Body of pancreas (tissue), 4 donors: ENCODE measurements around the gene CYP1A1. TPM values are rescaled to one million over a fixed set of nuclear protein-coding genes. Genes with fewer than 3 reads are reported as not detected.
"Not testable (repeated sequence)": the region's sequence is repeated elsewhere in the genome, so short reads cannot be mapped to it uniquely, and the experiment has no call there.

Source experiments
- ATAC-seq: fragments of 150-250 bp; one replicate; pipeline ENCODE4 v1.9.1; 2016
- DNase-seq, 4 donors: peaks; one replicate each; pipeline ENCODE4 v3.0.0-alpha.2; 2019
- H3K27ac ChIP-seq, 4 donors: fragments of 200-600 bp; sonication (generic); 1 replicate in 3 of 4; 2 replicates in 1 of 4; pipeline versions ENCODE4 v1.5.1 to v1.6.1; 2016 to 2019; ENCODE audit warnings: mild to moderate bottlenecking in 1 of 4, mixed read lengths in 1 of 4, moderate library complexity in 1 of 4
- H3K27me3 ChIP-seq, 2 donors: fragments of 200-600 bp; sonication (generic); one replicate each; pipeline ENCODE4 v1.6.0; 2016; ENCODE audit warnings: mild to moderate bottlenecking in 1 of 2
- H3K36me3 ChIP-seq, 2 donors: fragments of 200-600 bp; sonication (generic); replicated peaks in 1 of 2; 2 replicates each; pipeline ENCODE4 v1.5.1; 2016; ENCODE audit warnings: low read depth in 2 of 2; ENCODE audit not compliant: insufficient read depth in 1 of 2
- H3K4me1 ChIP-seq: fragments of 200-600 bp; sonication (generic); one replicate; pipeline ENCODE4 v1.6.0; 2016
- H3K4me3 ChIP-seq, 2 donors: fragments of 200-600 bp; sonication (generic); 1 replicate in 1 of 2; 2 replicates in 1 of 2; pipeline ENCODE4 v1.5.1; 2016 to 2019
- H3K9me3 ChIP-seq, 3 donors: fragments of 200-600 bp; sonication (generic); 1 replicate in 2 of 3; 2 replicates in 1 of 3; pipeline ENCODE4 v1.5.1; 2016
- CTCF ChIP-seq, 7 experiments: fragments of 450-650 bp in 4 of 7; fragments of 200-600 bp in 3 of 7; sonication (generic) in 3 of 7; IDR thresholded peaks; one replicate each; pipeline ENCODE4 v1.5.1; 2016 to 2019; ENCODE audit warnings: antibody characterized with exemption in 7 of 7
- POLR2A ChIP-seq, 3 donors: fragments of 450-650 bp; IDR thresholded peaks; one replicate each; pipeline ENCODE4 v1.6.1; 2016; ENCODE audit warnings: antibody characterized with exemption in 3 of 3, mild to moderate bottlenecking in 2 of 3
- WGBS, 2 donors: methylation state at CpG; one replicate each; pipeline ENCODE4 v1.1.5; 2017; 5-methylcytosine and 5-hydroxymethylcytosine counted together
- intact Hi-C: fragments of 100-400 bp; cut with DNase I; formaldehyde crosslinking; loops from one replicate; pipeline ENCODE4 v1.15.1; 2023
- total RNA-seq, 2 donors: library from RNA; depleted of rRNA; stranded (reverse); fragments of >200 nt; gene quantifications; one replicate each; pipeline ENCODE4 v1.1.0, GENCODE V29; 2016

Gene CYP1A1
- total RNA-seq, 2 donors from 2014 or later: 1.6 TPM; not detected in 1

- Histone ChIP-seq H3K27me3 (peaks cover 0 to 6% of the 10 kb centered on the region in 2 donors), H3K36me3 (no peaks in the 10 kb centered on the region), H3K4me3 (no peak overlapping the region), H3K27ac (no peak overlapping the region), H3K9me3 (no peaks in the 10 kb centered on the region), H3K4me1 (peaks cover 13% of the 10 kb centered on the region)
- WGBS, 2 donors: 72 to 75% methylated on average over 7 of the region's 7 CpGs
- DNase-seq (no peak), ATAC-seq (no peak)
- TF ChIP-seq CTCF (IDR thresholded peaks at IDR 0.05): no peak
- TF ChIP-seq POLR2A (IDR thresholded peaks at IDR 0.05): no peak
- intact Hi-C loops: no loop called here
These were observed 5.4 kb upstream of the CYP1A1 start for GRCh38 chr15:74730619-74731316.

GRCh38 chr15:74729372-74729771 is 4.0 kb upstream of the CYP1A1 start:
- ATAC-seq, intact Hi-C loops, DNase-seq, H3K9me3 ChIP-seq, H3K4me3 ChIP-seq, H3K27ac ChIP-seq, H3K27me3 ChIP-seq, H3K36me3 ChIP-seq: not testable (repeated sequence)
- H3K4me1 ChIP-seq: peaks cover 14% of the 10 kb centered on the region
- 76 to 77% methylated on average over 6 of the region's 6 CpGs for WGBS, 2 donors

GRCh38 chr15:74728699-74729098 is 3.4 kb upstream of the CYP1A1 start:
- H3K36me3 ChIP-seq, ATAC-seq, intact Hi-C loops, H3K4me3 ChIP-seq, H3K27me3 ChIP-seq, DNase-seq, H3K27ac ChIP-seq, H3K9me3 ChIP-seq: not testable (repeated sequence)
- 70% methylated on average over 24 of the region's 30 CpGs; no CpG with 5 or more reads in 1 of the 2 donors for WGBS, 2 donors
- peaks cover 14% of the 10 kb centered on the region for H3K4me1 ChIP-seq

GRCh38 chr15:74727727-74728126 is 2.4 kb upstream of the CYP1A1 start:
- WGBS, 2 donors: 61 to 74% methylated on average over 7 of the region's 7 CpGs
- no peak for TF ChIP-seq CTCF (IDR thresholded peaks at IDR 0.05)
- no peak for TF ChIP-seq POLR2A (IDR thresholded peaks at IDR 0.05)
- Histone ChIP-seq H3K27me3 (peaks cover 0 to 6% of the 10 kb centered on the region in 2 donors), H3K4me3 (no peak overlapping the region), H3K36me3 (no peaks in the 10 kb centered on the region), H3K27ac (no peak overlapping the region), H3K9me3 (no peaks in the 10 kb centered on the region), H3K4me1 (peaks cover 14% of the 10 kb centered on the region)
- ATAC-seq (no peak), DNase-seq (no peak)
- intact Hi-C loops: no loop called here

- H3K4me1 ChIP-seq: peaks cover 14% of the 10 kb centered on the region
- H3K27me3 ChIP-seq: peaks cover 0 to 6% of the 10 kb centered on the region in 2 donors
- no peak for ATAC-seq
- H3K4me3 ChIP-seq: no peak overlapping the region
- intact Hi-C loops: no loop called here
- H3K9me3 ChIP-seq: no peaks in the 10 kb centered on the region
- no peak overlapping the region for H3K27ac ChIP-seq
- 29 to 30% methylated on average over 21 to 24 of the region's 24 CpGs for WGBS, 2 donors
- DNase-seq: no peak
- no peaks in the 10 kb centered on the region for H3K36me3 ChIP-seq
- TF ChIP-seq POLR2A (IDR thresholded peaks at IDR 0.05) (no peak), CTCF (IDR thresholded peaks at IDR 0.05) (no peak)
These were observed 1.4 kb upstream of the CYP1A1 start for GRCh38 chr15:74726774-74727164.
